Measurements from ENCODE around the gene DLG2. TPM values are rescaled to one million over a fixed set of nuclear protein-coding genes. Genes with fewer than 3 reads are reported as not detected.

Gene DLG2
- total and polyA plus RNA-seq, 9 of the 15 experiments (the other 6 are each of a cell fraction or from before 2014, with no cell fraction given): 0.52 to 1.6 (median 0.95) TPM

DNA sequence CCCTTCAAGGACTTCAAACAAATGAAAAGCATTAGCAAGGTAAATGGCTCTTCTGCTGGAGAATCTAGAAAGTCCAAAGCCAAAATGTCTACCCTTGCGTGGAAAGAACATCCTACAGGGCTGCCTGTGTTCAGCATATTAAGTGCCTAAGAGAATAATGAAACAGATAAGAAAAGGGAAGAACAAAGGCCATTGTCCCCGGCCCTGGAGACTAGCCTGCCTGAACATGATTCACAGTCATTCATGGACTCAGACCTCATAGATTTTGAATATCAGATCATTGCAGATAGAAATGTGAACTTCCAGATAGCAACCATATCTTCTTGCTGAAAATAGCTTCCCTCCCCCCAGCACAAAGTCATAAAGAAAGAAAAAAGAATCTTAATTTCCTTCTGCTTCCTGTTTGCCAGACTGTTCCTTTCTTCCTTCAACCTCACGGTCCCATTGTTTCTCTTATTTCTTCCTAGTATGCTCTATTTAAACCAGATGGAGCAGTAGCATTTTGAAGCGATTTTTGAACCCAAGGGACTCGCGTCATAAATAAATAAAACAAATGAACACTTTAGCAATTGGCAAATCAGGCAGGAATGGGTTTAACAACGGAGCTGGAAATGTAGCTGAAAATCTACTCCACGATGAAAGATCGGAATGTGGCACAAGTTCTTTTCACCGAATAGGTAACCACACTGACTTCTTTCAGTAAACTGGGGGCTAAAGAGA, 1932.8 kb downstream of the DLG2 start:
- CTCF ChIA-PET (ENCODE audit: low intra/inter-chr PET ratio): no interaction called here
- ATAC-seq (no peak), FAIRE-seq (no peak), DNase-seq (ENCODE audit: extremely low read depth in 1 of 4, low spot score in 3 of 4) (no peak)
- Histone ChIP-seq H3K9me1 (ENCODE audit: control insufficient read depth, insufficient read depth, low read length) (no peaks in the 10 kb centered on the region), H3K4me3 (no peak overlapping the region), H3K9ac (ENCODE audit: insufficient read depth in 1 of 2, low read depth in 2 of 2, low read length in 2 of 2) (no peak overlapping the region), H3K27ac (ENCODE audit: extremely low read depth, low read depth, low read length) (no peak overlapping the region), H3K79me2 (ENCODE audit: control insufficient read depth, insufficient read depth, low read length) (no peaks in the 10 kb centered on the region), H3K36me3 (ENCODE audit: control insufficient read depth, insufficient read depth, low read length) (no peaks in the 10 kb centered on the region), H3K27me3 (ENCODE audit: control insufficient read depth in 2 of 2, insufficient read depth in 2 of 2, low read length in 2 of 2) (no peaks in the 10 kb centered on the region), H2AFZ (ENCODE audit: low read depth, low read length) (no peak overlapping the region), H3K4me1 (replicated peaks in 1 of 2; ENCODE audit: control insufficient read depth in 2 of 2, insufficient read depth in 2 of 2, low read length in 2 of 2) (no peaks in the 10 kb centered on the region), H3K4me2 (ENCODE audit: insufficient read depth, low read length) (no peak overlapping the region), H4K20me1 (replicated peaks; ENCODE audit: control insufficient read depth, insufficient read depth, low read length) (no peaks in the 10 kb centered on the region), H3K9me3 (replicated peaks; ENCODE audit: control insufficient read depth, insufficient read depth, low read depth, low read length) (no peaks in the 10 kb centered on the region)
- BruUV-seq (replicated peaks): no TSS peak
- 3% methylated on average over 10 of the region's 10 CpGs for WGBS (ENCODE audit: insufficient coverage, low coverage, missing lambda C conversion rate)
- POLR2A ChIA-PET: interaction anchor here (1.2 kb wide), 2 partner anchors 80 to 142 kb away, joined by 3 read pairs; no protein-coding TSS in a partner anchor
- intact Hi-C loops (cut with micrococcal nuclease): no loop called here
- in situ Hi-C loops (cut with MboI): no loop called here
- TF ChIP-seq POLR2AphosphoS5 (IDR thresholded peaks at IDR 0.05; ENCODE audit: control insufficient read depth, insufficient read depth, low read depth, low read length) (no peak), HEY1 (CRISPR knock-in tag; IDR thresholded peaks at IDR 0.05; ENCODE audit: borderline replicate concordance) (no peak), ZZZ3 (IDR thresholded peaks at IDR 0.05) (no peak), TAF9B (IDR thresholded peaks at IDR 0.05; ENCODE audit: partially characterized antibody) (no peak), ZNF274 (IDR thresholded peaks at IDR 0.05; ENCODE audit: borderline replicate concordance, low read depth, low read length) (no peak)
- TF ChIP-seq, protein P1, sequence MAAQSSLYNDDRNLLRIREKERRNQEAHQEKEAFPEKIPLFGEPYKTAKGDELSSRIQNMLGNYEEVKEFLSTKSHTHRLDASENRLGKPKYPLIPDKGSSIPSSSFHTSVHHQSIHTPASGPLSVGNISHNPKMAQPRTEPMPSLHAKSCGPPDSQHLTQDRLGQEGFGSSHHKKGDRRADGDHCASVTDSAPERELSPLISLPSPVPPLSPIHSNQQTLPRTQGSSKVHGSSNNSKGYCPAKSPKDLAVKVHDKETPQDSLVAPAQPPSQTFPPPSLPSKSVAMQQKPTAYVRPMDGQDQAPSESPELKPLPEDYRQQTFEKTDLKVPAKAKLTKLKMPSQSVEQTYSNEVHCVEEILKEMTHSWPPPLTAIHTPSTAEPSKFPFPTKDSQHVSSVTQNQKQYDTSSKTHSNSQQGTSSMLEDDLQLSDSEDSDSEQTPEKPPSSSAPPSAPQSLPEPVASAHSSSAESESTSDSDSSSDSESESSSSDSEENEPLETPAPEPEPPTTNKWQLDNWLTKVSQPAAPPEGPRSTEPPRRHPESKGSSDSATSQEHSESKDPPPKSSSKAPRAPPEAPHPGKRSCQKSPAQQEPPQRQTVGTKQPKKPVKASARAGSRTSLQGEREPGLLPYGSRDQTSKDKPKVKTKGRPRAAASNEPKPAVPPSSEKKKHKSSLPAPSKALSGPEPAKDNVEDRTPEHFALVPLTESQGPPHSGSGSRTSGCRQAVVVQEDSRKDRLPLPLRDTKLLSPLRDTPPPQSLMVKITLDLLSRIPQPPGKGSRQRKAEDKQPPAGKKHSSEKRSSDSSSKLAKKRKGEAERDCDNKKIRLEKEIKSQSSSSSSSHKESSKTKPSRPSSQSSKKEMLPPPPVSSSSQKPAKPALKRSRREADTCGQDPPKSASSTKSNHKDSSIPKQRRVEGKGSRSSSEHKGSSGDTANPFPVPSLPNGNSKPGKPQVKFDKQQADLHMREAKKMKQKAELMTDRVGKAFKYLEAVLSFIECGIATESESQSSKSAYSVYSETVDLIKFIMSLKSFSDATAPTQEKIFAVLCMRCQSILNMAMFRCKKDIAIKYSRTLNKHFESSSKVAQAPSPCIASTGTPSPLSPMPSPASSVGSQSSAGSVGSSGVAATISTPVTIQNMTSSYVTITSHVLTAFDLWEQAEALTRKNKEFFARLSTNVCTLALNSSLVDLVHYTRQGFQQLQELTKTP (IDR thresholded peaks at IDR 0.05; ENCODE audit: low read depth in 1 of 2, partially characterized antibody in 2 of 2): no peak
- TF ChIP-seq, protein P2, sequence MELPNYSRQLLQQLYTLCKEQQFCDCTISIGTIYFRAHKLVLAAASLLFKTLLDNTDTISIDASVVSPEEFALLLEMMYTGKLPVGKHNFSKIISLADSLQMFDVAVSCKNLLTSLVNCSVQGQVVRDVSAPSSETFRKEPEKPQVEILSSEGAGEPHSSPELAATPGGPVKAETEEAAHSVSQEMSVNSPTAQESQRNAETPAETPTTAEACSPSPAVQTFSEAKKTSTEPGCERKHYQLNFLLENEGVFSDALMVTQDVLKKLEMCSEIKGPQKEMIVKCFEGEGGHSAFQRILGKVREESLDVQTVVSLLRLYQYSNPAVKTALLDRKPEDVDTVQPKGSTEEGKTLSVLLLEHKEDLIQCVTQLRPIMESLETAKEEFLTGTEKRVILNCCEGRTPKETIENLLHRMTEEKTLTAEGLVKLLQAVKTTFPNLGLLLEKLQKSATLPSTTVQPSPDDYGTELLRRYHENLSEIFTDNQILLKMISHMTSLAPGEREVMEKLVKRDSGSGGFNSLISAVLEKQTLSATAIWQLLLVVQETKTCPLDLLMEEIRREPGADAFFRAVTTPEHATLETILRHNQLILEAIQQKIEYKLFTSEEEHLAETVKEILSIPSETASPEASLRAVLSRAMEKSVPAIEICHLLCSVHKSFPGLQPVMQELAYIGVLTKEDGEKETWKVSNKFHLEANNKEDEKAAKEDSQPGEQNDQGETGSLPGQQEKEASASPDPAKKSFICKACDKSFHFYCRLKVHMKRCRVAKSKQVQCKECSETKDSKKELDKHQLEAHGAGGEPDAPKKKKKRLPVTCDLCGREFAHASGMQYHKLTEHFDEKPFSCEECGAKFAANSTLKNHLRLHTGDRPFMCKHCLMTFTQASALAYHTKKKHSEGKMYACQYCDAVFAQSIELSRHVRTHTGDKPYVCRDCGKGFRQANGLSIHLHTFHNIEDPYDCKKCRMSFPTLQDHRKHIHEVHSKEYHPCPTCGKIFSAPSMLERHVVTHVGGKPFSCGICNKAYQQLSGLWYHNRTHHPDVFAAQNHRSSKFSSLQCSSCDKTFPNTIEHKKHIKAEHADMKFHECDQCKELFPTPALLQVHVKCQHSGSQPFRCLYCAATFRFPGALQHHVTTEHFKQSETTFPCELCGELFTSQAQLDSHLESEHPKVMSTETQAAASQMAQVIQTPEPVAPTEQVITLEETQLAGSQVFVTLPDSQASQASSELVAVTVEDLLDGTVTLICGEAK (IDR thresholded peaks at IDR 0.05): no peak
- TF ChIP-seq, protein P2 (CRISPR knock-in tag; IDR thresholded peaks at IDR 0.05): no peak

Measured in K562 (cell line).